OCI-LY7 (cell line): ENCODE data around the gene LGR6. TPM values are rescaled to one million over a fixed set of nuclear protein-coding genes. Genes with fewer than 3 reads are reported as not detected.

ENCODE experiments used
- BruUV-seq: library from RNA; stranded (reverse); fragments of 400-500 nt; replicated peaks from 2 replicates; lab custom pipeline; 2021; lab: Mats Ljungman, UMichigan
- CTCF ChIA-PET: fragments of 300-600 bp; sonication (Branson Sonifier 250); formaldehyde crosslinking; loops from one replicate; lab custom pipeline; 2022; ENCODE audit warnings: antibody characterized with exemption; ENCODE audit not compliant: unreplicated experiment; lab: Charles Lee
- POLR2A ChIA-PET: fragments of 300-600 bp; sonication (Branson Sonifier 250); formaldehyde crosslinking; loops from one replicate; lab custom pipeline; 2022; ENCODE audit warnings: antibody characterized with exemption; lab: Charles Lee
- DNase-seq: peaks from one replicate; pipeline ENCODE4 v3.0.0-alpha.2; 2015; ENCODE audit warnings: low spot score
- H2AFZ ChIP-seq: fragments of 200-600 bp; sonication (generic), shearing (Covaris generic); 2 replicates; pipeline ENCODE4 v1.6.1; 2014; ENCODE audit warnings: mild to moderate bottlenecking, antibody characterized with exemption, low read length, moderate library complexity
- H3K27ac ChIP-seq: fragments of 200-600 bp; sonication (generic); 2 replicates; pipeline ENCODE4 v1.5.1; 2014; ENCODE audit warnings: mixed run types, low read depth, mild to moderate bottlenecking, moderate library complexity, low read length, inconsistent platforms; ENCODE audit not compliant: poor library complexity, severe bottlenecking
- H3K36me3 ChIP-seq: fragments of 200-600 bp; sonication (generic); 2 replicates; pipeline ENCODE4 v1.6.1; 2014; ENCODE audit warnings: mild to moderate bottlenecking, antibody characterized with exemption, low read length, moderate library complexity, mixed read lengths; ENCODE audit not compliant: insufficient read depth
- H3K4me1 ChIP-seq: fragments of 200-600 bp; sonication (generic); 2 replicates; pipeline ENCODE4 v1.5.1; 2014; ENCODE audit warnings: mild to moderate bottlenecking, low read length; ENCODE audit not compliant: insufficient read depth, poor library complexity, severe bottlenecking
- H3K4me2 ChIP-seq: fragments of 200-600 bp; sonication (generic); 2 replicates; pipeline ENCODE4 v1.6.1; 2014; ENCODE audit warnings: mild to moderate bottlenecking, low read length
- H3K4me3 ChIP-seq: fragments of 200-600 bp; sonication (generic); 2 replicates; pipeline ENCODE4 v1.5.1; 2014; ENCODE audit warnings: mild to moderate bottlenecking, low read depth, low read length; ENCODE audit not compliant: poor library complexity, severe bottlenecking
- H3K79me2 ChIP-seq: fragments of 200-600 bp; sonication (generic); 2 replicates; pipeline ENCODE4 v1.6.1; 2016; ENCODE audit warnings: low read depth, mild to moderate bottlenecking, low read length, moderate library complexity, mixed read lengths; ENCODE audit not compliant: insufficient read depth
- H3K9me2 ChIP-seq: fragments of 200-600 bp; sonication (generic); 2 replicates; pipeline ENCODE4 v1.6.1; 2016; ENCODE audit warnings: mild to moderate bottlenecking, low read length, mixed read lengths; ENCODE audit not compliant: insufficient read depth
- H3K9me3 ChIP-seq: fragments of 200-600 bp; sonication (generic); 2 replicates; pipeline ENCODE4 v1.6.1; 2014; ENCODE audit warnings: mild to moderate bottlenecking, mixed run types, low read length, mixed read lengths
- H4K20me1 ChIP-seq: fragments of 200-600 bp; sonication (generic); 2 replicates; pipeline ENCODE4 v1.6.1; 2014; ENCODE audit warnings: mild to moderate bottlenecking, antibody characterized with exemption, low read length, moderate library complexity, mixed read lengths; ENCODE audit not compliant: insufficient read depth
- EZH2phosphoT487 ChIP-seq: fragments of 200-600 bp; sonication (generic); IDR thresholded peaks from 2 replicates; pipeline ENCODE4 v1.6.1; 2018; ENCODE audit warnings: low read depth, borderline replicate concordance, mild to moderate bottlenecking, mixed run types, antibody characterized with exemption, low read length, moderate library complexity, mixed read lengths
- intact Hi-C: fragments of 100-400 bp; cut with micrococcal nuclease; formaldehyde crosslinking; loops from one replicate; pipeline ENCODE4 v1.10.0; 2022; ENCODE audit not compliant: unreplicated experiment
- total RNA-seq, 2 experiments: library from RNA; depleted of rRNA in 1 of 2; stranded (reverse); fragments of >200 nt in 1 of 2; shearing (Covaris generic) in 1 of 2; gene quantifications; 2 replicates each; pipeline ENCODE4 v1.2.3, GENCODE V29; 2014 to 2022
- TF ChIP-seq, protein P1 (sequence below): fragments of 200-600 bp; sonication (generic); conservative IDR thresholded peaks from 2 replicates; pipeline ENCODE4 v1.5.1; 2014; ENCODE audit warnings: mild to moderate bottlenecking, antibody characterized with exemption, low read length, moderate library complexity, mixed read lengths

LGR6 gene
- total RNA-seq, 2 experiments from 2014 or later = not detected

DNA sequence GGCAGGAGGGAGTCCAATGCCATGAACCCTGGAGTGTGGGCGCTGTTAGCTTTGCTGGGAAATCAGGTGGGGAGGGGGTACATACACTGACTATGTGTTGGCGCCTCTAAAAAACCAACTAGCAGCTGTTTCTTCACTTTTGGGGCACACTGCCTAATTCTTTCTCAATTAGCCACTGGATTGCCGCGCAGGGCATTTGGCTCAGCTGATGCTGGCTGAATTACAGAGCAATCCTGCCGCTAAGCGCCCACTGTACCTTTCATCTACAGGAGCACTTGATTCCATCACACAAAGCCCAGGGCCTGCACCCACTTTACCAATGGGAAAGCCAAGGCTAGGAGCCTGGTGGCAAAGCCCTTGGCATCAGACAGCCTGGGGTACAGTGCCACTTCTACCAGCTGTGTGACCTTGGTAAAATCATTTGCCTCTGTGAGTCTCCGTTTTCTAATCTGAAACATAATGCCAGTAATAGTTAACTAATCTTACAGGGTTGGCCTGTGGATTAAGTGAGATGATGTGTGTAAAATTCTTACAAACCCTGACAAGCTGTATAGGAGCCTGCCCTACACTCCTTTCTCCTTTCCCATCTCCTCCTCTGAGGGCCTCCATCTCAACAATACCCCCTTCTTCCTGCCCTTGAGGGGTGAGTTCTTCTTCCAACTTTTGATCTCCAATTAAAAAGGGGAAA is 89.1 kb downstream of the LGR6 start:
- POLR2A ChIA-PET = interaction anchor here (0.5 to 1.0 kb wide), 4 partner anchors 57 to 632 kb away, joined by 4 read pairs; no protein-coding TSS in a partner anchor
- H3K4me2 ChIP-seq = peak overlapping the region; percentile 12; the same call in 1 of the 2 replicates
- TF ChIP-seq, protein P1, sequence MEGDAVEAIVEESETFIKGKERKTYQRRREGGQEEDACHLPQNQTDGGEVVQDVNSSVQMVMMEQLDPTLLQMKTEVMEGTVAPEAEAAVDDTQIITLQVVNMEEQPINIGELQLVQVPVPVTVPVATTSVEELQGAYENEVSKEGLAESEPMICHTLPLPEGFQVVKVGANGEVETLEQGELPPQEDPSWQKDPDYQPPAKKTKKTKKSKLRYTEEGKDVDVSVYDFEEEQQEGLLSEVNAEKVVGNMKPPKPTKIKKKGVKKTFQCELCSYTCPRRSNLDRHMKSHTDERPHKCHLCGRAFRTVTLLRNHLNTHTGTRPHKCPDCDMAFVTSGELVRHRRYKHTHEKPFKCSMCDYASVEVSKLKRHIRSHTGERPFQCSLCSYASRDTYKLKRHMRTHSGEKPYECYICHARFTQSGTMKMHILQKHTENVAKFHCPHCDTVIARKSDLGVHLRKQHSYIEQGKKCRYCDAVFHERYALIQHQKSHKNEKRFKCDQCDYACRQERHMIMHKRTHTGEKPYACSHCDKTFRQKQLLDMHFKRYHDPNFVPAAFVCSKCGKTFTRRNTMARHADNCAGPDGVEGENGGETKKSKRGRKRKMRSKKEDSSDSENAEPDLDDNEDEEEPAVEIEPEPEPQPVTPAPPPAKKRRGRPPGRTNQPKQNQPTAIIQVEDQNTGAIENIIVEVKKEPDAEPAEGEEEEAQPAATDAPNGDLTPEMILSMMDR = no peak
- no peak for TF ChIP-seq EZH2phosphoT487

DNA sequence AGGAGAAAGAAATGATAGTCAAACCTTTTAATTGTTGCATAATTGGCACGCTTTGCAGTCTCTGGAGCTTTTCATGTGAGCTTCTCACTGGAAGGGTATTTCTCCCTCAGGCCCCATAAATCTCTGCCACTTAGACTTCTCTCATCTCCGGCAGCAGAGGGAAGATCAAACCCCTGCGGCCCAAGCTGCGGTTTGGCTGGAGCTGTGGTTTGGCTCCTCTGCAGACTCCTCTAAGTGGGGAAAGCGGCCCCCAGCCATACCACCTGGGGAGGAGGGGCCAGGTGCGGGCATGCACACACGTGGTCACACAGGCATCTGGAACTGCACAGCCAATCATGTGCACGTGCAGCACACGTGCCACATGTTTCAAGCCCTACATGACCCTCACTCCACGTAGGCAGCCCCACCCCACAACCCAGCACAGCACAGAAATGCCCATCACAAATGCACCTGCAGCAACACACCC is 89.8 kb downstream of the LGR6 start:
- H3K36me3 ChIP-seq = no peaks in the 10 kb centered on the region
- no peak overlapping the region for H3K4me3 ChIP-seq
- H2AFZ ChIP-seq = no peak overlapping the region
- no peaks in the 10 kb centered on the region for H4K20me1 ChIP-seq
- peak overlapping the region; percentile 12; the same call in 1 of the 2 replicates for H3K4me2 ChIP-seq
- CTCF ChIA-PET = no interaction called here
- no TSS peak for BruUV-seq
- POLR2A ChIA-PET = interaction anchor here (0.5 to 0.6 kb wide), 2 partner anchors 166 to 456 kb away, joined by 4 read pairs; no protein-coding TSS in a partner anchor
- intact Hi-C loops = no loop called here
- no peak overlapping the region for H3K27ac ChIP-seq
- H3K9me2 ChIP-seq = no peaks in the 10 kb centered on the region
- H3K9me3 ChIP-seq = no peaks in the 10 kb centered on the region
- H3K79me2 ChIP-seq = no peaks in the 10 kb centered on the region
- peak; percentile 47 for DNase-seq
- peaks cover 12% of the 10 kb centered on the region for H3K4me1 ChIP-seq
- TF ChIP-seq EZH2phosphoT487 = no peak
- TF ChIP-seq, protein P1 = no peak

More for the DNA sequence above, 89.1 kb downstream of the LGR6 start:
- Histone ChIP-seq H4K20me1 (no peaks in the 10 kb centered on the region), H3K9me2 (no peaks in the 10 kb centered on the region), H3K36me3 (no peaks in the 10 kb centered on the region), H3K4me3 (no peak overlapping the region), H3K27ac (no peak overlapping the region), H3K9me3 (no peaks in the 10 kb centered on the region), H2AFZ (no peak overlapping the region), H3K79me2 (no peaks in the 10 kb centered on the region), H3K4me1 (peaks cover 12% of the 10 kb centered on the region)
- CTCF ChIA-PET = interaction anchor here (0.5 kb wide), 1 partner anchor 117 kb away, joined by 3 read pairs; no protein-coding TSS in a partner anchor
- intact Hi-C loops = no loop called here
- DNase-seq = no peak
- no TSS peak for BruUV-seq

DNA sequence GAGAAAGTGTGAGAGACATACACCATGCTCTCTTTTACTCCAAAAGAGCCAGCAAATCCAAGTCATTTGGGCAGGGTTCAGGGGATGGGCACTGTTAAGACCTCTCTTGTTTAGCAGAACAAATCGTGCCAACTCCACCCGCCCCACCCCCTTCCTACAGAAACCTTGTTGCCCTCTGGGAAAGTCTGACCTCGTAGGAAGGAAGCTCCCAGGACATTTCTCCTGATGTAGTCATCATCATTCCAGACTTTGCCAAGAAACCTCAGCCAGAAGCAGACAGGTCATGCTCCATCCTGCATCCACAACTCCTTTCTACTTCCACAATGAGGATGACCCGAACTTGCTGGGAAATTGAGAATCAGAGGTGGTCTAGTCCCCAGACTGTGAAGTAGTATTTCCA is 90.4 kb downstream of the LGR6 start:
- no peaks in the 10 kb centered on the region for H3K9me3 ChIP-seq
- intact Hi-C loops = no loop called here
- H2AFZ ChIP-seq = no peak overlapping the region
- H3K9me2 ChIP-seq = no peaks in the 10 kb centered on the region
- no peaks in the 10 kb centered on the region for H4K20me1 ChIP-seq
- TF ChIP-seq EZH2phosphoT487 = no peak
- TF ChIP-seq, protein P1 = no peak
- H3K27ac ChIP-seq = no peak overlapping the region
- peaks cover 12% of the 10 kb centered on the region for H3K4me1 ChIP-seq
- POLR2A ChIA-PET = no interaction called here
- no peak overlapping the region for H3K4me3 ChIP-seq
- no peaks in the 10 kb centered on the region for H3K79me2 ChIP-seq
- BruUV-seq = no TSS peak
- CTCF ChIA-PET = interaction anchor here (0.6 kb wide), 1 partner anchor 179 kb away, joined by 5 read pairs; no protein-coding TSS in a partner anchor
- no peak overlapping the region for H3K4me2 ChIP-seq
- DNase-seq = no peak
- H3K36me3 ChIP-seq = no peaks in the 10 kb centered on the region
